ENCODE data around the gene EHHADH. TPM values are rescaled to one million over a fixed set of nuclear protein-coding genes. Genes with fewer than 3 reads are reported as not detected.

EHHADH gene
- total and polyA plus RNA-seq, 2 of the 13 experiments (the other 11 are each of a cell fraction or from before 2014, with no cell fraction given): 14.5 to 38.9 TPM

DNA sequence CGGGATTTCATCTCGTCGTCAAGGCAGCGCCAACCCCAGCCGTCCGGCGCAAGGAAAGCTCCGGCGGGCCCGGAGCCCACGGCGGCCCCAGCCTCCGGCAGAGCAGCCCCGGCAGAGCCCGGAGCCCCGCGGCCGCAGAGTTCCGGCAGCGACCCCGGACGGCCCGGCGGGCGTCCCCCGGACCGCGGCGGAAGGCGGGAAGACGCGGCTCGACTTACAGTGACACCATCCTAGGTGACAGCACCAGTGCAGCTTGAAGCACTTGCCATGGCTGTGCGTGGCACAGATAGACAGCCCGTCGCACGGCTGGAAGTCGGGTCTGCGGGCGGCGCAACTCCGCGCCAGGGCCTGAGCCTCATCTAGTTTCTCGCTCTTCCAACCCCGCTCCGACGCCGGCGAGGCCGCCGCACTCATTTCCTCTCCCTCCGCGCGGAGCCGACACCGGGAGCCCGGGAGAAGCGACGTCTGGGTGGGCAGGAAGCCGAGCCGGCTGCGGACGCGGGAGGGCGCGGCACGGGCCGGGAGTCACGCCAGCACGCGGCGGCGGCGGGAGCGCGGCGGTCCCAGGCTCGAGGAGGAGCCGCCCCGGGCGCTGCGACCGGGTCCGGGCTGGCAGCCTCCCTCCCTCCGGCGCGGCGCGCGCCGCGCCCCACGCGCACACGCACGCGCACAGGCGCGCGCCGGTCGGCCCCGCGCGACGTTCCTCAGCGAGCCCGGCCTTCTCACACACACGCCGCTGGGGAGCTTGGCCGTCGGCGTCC, 101.3 kb downstream of the EHHADH start, which contains the start of gene C3orf70 (continued):
- TF ChIP-seq, protein P1, sequence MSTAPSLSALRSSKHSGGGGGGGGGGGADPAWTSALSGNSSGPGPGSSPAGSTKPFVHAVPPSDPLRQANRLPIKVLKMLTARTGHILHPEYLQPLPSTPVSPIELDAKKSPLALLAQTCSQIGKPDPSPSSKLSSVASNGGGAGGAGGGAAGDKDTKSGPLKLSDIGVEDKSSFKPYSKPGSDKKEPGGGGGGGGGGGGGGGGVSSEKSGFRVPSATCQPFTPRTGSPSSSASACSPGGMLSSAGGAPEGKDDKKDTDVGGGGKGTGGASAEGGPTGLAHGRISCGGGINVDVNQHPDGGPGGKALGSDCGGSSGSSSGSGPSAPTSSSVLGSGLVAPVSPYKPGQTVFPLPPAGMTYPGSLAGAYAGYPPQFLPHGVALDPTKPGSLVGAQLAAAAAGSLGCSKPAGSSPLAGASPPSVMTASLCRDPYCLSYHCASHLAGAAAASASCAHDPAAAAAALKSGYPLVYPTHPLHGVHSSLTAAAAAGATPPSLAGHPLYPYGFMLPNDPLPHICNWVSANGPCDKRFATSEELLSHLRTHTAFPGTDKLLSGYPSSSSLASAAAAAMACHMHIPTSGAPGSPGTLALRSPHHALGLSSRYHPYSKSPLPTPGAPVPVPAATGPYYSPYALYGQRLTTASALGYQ (CRISPR knock-in tag; IDR thresholded peaks at IDR 0.05): 0 out of 2 replicates have a peak, but pooled peaks have one; percentile 28
- TF ChIP-seq ZNF557 (CRISPR knock-in tag; IDR thresholded peaks at IDR 0.05) (0 out of 2 replicates have a peak, but pooled peaks have one; percentile 28), SMAD1 (CRISPR knock-in tag; IDR thresholded peaks at IDR 0.05; ENCODE audit: borderline replicate concordance, low read depth) (0 out of 2 replicates have a peak, but pooled peaks have one; percentile 32), ZBTB1 (CRISPR knock-in tag; IDR thresholded peaks at IDR 0.05; ENCODE audit: borderline replicate concordance) (no peak), ZNF234 (CRISPR knock-in tag; conservative IDR thresholded peaks at IDR 0.05) (no peak), SALL1 (CRISPR knock-in tag; IDR thresholded peaks at IDR 0.05) (peak; percentile 52), GABPA (IDR thresholded peaks at IDR 0.05; ENCODE audit: low read depth, low read length) (no peak), GABPA (CRISPR knock-in tag; IDR thresholded peaks at IDR 0.05; ENCODE audit: low read depth) (no peak), EP300 (IDR thresholded peaks at IDR 0.05; ENCODE audit: low read depth in 2 of 2, low read length in 2 of 2) (no peak), EP300 (CRISPR knock-in tag; IDR thresholded peaks at IDR 0.05; ENCODE audit: borderline replicate concordance) (no peak), RBM39 (IDR thresholded peaks at IDR 0.05; ENCODE audit: low read depth, low read length, poor library complexity, severe bottlenecking) (no peak)
- TF ChIP-seq, protein P2, sequence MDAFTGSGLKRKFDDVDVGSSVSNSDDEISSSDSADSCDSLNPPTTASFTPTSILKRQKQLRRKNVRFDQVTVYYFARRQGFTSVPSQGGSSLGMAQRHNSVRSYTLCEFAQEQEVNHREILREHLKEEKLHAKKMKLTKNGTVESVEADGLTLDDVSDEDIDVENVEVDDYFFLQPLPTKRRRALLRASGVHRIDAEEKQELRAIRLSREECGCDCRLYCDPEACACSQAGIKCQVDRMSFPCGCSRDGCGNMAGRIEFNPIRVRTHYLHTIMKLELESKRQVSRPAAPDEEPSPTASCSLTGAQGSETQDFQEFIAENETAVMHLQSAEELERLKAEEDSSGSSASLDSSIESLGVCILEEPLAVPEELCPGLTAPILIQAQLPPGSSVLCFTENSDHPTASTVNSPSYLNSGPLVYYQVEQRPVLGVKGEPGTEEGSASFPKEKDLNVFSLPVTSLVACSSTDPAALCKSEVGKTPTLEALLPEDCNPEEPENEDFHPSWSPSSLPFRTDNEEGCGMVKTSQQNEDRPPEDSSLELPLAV (CRISPR knock-in tag; conservative IDR thresholded peaks at IDR 0.05; ENCODE audit: low read depth): 0 out of 2 replicates have a peak, but pooled peaks have one; percentile 73
- TF ChIP-seq, protein P3, sequence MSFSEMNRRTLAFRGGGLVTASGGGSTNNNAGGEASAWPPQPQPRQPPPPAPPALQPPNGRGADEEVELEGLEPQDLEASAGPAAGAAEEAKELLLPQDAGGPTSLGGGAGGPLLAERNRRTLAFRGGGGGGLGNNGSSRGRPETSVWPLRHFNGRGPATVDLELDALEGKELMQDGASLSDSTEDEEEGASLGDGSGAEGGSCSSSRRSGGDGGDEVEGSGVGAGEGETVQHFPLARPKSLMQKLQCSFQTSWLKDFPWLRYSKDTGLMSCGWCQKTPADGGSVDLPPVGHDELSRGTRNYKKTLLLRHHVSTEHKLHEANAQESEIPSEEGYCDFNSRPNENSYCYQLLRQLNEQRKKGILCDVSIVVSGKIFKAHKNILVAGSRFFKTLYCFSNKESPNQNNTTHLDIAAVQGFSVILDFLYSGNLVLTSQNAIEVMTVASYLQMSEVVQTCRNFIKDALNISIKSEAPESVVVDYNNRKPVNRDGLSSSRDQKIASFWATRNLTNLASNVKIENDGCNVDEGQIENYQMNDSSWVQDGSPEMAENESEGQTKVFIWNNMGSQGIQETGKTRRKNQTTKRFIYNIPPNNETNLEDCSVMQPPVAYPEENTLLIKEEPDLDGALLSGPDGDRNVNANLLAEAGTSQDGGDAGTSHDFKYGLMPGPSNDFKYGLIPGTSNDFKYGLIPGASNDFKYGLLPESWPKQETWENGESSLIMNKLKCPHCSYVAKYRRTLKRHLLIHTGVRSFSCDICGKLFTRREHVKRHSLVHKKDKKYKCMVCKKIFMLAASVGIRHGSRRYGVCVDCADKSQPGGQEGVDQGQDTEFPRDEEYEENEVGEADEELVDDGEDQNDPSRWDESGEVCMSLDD (CRISPR knock-in tag; IDR thresholded peaks at IDR 0.05; ENCODE audit: borderline replicate concordance): 0 out of 2 replicates have a peak, but pooled peaks have one; percentile 46
- TF ChIP-seq, protein P4, sequence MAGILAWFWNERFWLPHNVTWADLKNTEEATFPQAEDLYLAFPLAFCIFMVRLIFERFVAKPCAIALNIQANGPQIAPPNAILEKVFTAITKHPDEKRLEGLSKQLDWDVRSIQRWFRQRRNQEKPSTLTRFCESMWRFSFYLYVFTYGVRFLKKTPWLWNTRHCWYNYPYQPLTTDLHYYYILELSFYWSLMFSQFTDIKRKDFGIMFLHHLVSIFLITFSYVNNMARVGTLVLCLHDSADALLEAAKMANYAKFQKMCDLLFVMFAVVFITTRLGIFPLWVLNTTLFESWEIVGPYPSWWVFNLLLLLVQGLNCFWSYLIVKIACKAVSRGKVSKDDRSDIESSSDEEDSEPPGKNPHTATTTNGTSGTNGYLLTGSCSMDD (CRISPR knock-in tag; IDR thresholded peaks at IDR 0.05): no peak
